NCI-H82 treated with DMSO at 0.1 percent for 48 hours (cell line): ENCODE data around the gene NF2.

Experiments
- DNase-seq: peaks from one replicate; lab custom pipeline; 2025; ENCODE audit not compliant: unreplicated experiment; lab: John Stamatoyannopoulos, UW

The NF2 gene

DNA sequence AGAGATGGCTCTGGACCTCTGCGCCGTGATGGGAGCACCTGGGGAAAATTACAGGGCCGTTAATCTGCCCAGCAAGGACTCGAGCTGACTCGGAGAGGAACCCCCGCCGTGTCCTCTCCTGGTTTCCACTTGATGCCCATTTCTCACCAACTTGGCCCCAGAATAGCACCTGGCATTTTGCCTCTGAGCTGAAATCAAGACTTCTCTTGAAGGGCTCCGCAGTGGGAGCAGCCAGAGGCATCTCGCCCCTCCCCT is 97.4 kb downstream of the NF2 start:
- no peak for DNase-seq

DNA sequence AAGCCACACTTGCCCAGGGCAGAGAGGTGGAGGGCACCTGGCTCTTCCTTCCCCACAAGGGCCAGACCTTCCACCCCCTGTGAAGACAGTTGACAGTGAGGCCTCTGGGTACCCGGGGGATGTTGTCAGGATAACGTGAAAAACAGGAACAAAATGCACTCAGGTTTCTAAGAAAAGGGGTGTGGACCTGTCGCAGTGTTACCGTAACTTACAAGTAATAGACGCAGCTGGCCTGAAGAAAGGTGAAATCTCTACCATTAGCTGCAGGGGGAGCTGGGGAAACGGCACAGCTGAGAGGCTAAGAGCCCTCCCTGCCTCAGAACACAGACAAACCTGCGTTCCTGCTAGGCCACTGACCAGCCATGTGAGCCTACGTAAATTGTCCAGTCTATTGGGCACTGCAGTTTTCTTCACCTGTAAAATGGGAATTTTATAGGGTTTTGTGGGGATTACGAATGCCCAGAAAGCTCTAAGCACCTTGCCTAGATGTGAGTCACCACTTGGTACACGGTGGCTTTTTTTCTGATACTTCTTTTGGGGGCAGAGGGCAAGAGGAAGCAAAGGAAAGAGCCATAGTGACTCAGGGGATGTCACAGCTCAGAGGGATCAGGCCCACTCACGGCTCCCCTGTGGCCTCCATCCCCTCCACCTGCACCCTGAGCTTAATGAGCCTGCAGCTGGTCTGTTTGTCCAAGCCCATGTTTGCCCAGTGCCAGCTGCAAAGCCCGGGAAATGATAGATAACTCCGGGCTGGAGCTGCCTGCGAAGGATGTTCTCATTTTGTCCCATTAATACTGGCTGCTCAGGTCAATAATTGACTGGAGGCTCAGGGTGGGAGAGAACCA is 97.9 kb downstream of the NF2 start:
- no peak for DNase-seq

DNA sequence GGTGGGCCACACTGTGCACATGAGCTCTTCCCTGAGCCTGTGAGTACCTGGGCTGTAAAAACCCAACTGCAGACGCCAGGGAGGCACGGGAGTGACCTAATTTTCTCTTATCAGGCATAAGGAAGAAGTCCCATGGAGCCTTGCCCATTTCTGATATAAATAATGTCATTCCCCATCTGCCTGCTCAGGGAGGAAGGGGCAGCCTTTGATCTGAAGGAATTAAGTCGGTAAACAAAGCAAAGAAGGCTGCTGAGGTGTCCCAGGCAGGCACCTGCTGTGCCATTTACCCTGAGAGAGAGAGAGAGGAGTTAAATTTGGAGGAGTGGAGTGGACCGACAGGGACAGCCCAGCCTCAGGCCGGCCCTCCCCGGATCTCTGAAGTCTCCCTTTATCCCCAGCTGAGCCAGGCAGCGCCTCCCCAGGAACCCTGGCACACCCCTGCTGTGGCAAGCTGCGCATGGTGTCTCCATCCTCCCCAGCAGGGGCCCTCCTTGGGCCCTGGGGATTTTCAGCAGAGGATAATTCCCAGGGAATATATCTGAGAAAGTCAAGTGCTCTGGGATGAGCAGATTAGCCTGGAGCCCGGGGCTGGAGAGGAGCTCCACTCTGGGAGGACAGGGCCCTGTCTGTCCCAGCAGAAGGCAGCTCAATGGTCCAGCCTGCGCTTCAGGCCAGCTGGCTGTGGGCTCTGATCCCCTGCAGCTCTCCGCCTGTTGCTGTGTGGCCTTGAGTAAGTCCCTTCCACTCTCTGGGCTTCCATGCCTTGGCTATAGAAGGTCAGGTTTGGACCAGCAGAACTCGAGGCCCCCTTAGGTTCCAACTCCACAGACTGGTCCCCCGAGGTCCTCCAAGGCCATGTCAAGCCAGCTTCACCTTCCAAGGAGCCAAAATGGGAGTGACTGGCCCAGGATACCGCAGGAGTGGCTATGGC is 98.8 kb downstream of the NF2 start:
- DNase-seq = peak; percentile 67

DNA sequence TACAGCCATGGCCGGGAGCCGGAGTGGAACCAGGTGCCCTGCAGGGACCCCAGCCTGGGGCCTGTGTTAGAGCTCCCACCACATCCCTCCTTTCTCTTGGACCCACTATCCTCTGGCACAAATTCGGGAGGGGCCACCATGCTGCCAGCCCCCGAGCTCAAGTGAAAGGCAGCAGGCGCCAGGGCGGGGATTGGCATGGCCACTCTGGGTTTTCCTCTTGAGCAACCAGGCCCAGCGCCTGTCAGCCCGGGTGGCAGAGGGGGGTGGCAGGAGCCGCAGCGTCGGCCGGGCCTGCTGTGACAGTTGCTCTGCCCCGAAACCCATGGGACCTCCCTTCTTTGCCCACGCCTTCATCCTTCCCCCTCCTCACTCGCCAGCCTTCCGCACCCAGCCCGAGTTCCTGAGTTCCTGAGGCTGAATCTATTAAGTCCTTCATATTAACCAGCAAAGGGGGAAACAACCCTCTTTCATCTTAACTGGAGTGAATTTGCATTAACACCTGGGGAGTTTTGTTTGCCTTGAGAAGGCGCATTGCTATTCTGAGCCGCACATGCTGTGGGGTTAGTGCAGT is 99.6 kb downstream of the NF2 start:
- no peak for DNase-seq

DNA sequence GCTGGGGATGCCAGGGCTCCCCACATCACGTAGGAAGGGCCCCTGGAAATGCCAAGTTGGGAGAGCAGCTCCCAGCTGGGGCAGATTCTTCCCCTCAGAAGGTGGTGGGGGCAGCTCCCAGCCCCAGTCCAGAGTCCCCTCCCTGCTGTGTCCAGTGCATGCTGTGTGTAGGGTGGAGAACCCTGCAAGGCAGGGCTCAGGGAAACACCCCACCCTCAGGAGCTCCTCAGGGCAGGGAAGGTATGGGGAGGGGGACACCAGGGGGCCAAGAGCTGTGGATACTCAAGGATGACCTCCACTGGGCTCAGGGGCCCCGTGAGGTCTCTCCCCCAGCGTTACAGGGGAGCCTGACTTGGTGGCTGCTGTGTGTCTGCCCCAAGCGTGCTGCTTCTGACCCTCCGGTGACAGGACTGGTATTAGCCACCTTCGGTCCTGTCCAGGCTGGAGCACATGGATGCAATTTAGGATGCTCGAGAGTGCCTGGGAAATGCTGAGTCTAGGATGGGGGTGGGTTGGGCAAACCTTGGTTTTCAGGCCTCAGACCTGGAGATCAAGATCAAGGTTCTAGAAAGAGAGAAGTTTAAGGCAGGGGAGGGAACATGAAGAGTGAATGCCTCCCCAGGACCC is 100.2 kb downstream of the NF2 start:
- no peak for DNase-seq

DNA sequence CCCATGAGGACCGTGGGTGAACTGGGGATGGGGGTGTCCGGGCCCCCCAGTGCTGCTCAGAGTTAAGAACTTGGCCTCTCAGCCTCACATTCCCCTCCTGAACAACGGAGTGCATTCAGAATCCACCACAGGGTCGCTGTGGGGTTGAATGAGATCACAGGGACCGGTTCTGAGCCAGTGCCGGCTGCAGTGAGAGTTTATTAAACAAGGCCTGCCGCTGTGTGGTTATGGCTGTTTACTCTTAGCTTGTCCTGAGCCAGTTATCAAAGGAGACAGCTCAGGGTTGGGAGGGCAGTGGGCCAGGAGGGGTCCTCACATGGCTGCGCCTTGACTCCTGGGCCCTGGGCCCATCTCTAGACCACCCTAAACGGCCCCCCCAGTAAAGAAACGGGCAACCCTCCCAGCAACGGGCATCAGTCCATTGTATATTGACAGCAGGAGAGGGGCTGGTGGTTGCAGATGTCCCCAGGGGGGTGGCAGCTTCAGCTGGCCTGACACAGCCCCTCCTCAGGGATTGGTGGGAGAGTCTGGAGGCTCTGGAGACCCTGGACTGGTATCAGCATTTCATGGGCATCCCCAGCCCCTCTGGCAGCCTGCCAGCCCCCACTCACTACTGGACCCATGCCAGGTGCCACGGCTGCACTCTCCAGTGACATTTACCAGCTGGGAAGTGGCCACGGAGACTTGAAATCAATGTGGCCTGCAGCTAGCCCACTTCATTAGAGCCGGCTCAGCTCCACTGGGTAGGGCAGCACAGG is 101.3 kb downstream of the NF2 start:
- no peak for DNase-seq

DNA sequence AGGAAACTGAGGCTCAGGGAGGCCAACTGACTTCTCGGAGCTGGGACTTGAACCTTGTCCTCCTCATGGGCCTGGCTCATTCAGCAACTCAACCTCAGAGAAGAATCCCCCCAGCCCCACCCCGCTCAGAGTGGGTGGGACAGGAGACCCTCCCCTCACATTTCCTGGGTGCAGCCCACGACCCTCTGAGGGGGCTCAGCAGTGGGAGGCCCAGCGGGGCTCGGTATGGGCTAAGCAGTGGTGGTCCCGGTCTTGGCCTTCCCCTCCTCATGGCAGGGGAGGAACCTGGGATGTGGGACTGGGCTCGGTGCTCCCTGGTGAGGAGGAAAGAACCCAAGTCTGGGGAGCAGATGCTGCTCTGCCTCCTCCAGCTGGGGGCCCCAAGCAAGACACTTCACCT is 102.2 kb downstream of the NF2 start:
- no peak for DNase-seq

DNA sequence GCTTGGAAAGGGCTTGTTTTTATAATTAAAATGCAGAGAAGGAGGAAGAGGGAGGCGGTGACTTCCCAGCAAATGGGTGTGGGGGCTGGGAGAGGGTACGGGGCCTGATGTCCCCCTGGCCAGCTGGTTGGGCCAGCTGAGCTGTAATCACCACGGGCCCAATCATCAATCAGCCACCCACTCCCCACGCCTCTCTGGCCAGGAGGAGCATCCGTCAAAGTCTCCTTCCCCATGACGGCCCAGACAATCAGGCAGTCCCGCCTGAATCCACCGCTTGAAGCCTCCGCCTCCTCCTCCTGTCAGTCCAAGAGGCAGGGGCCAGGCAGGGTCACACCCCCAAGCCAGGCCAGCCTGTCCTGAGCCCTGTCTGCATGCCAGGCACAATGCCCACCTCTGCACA is 103.1 kb downstream of the NF2 start:
- DNase-seq = peak; percentile 20

DNA sequence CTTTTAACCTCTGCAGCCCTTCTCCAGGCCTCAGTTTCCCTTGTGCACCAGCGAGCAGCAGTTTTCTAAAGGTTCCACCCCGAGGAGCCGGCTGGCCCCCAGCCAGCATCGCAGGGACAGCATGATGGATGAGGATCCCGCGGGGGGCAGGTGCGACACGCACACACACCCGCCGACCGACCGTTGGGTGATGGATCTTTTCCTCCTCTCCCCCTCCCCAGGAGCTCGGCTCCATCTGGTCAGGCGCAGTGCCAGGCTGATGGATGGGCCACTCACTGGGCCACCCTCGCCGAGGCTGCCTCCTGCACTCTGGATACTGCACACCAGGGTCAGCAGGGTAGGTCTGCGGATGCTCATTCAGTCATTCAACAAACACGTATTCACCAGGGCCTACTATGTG is 103.6 kb downstream of the NF2 start:
- DNase-seq = no peak

DNA sequence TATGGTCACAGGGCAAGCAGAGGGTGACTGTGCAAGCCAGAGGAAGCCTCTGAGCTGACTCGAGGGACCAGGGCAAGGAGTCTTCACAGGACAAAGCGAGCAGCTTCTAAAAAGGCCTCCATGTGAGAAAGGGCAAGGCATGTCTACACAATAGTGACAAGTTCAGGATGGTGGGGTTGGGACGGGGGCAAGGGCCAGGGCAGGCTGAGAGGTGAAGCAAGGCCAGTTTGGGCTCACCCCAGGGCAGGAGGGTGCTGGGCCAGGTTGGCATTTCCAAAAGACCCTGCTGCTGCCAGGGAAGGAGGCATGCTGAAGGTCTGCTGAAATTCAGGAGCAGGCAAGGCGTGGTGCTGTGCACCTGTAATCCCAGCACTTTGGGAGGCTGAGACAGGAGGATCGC is 104.0 kb downstream of the NF2 start:
- no peak for DNase-seq

DNA sequence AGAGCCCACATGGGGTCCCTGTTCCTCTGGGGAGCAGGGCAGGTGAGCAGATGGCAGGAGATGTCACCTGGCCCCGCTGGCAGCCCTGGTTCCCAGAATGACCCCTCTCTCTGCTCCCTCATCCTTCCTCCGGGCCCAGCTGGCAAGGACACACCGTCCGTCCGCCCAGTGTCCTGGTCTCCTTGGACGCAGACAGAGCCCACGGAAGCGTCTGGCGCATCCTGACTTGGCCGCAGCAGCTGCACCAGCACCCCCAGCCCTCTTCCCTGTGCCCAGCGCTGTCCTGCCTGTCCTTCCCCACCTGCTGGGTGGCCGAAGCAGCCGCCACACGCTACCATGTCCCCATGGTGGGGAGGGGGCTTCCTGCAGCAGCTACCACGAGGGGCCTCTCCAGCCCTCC is 106.8 kb downstream of the NF2 start:
- DNase-seq = no peak

DNA sequence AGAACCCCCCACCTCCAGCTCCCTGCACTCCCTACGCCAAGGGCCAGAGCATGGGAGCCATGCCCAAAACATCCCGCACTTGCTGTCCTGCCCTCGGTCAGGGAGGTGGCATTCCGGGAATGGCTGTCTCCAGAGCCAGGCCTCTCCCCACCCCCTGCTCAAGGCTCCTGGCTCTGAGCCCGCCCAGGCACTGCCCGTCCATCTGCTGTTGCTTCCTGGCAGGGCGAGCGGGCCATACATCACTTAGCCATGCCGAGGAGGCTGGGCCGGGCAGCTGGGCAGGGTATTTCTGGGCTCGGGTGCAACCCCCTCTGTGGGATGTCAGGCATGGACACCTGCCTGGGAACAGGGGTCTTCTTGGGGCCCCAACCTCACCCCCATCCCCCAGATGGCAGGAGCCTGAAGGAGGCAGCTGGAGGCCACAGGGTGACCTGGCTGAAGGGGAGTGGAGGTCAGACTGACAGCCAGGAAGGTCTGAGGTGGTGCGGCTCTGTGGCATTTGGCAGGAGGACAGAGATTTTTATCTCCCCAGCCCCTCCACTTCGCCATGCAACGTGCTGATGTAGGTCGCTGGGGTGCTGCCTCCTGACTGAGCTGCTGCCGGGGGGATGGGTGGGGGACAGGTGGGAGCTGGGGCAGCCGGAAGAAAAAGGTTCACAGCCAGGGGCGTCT is 107.6 kb downstream of the NF2 start:
- no peak for DNase-seq

DNA sequence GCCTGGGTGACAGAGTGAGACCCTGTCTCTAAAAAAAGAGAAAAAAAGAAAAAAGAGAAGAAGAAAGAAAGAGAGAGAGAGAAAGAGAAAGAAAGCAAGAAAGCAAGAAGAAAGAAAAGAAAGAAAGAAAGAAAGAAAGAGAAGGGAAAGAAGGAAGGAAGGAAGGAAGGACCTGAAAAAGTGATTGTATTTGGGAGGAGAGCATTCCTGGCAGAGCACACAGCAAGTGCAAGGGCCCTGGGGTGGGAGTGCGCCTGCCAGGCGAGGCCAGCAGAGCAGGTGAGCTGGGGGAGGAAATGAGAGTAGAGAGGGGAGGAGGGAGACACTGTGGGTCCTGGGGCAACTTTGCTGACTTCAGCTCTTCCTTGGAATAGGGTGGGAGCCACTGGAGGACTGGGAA is 108.7 kb downstream of the NF2 start:
- DNase-seq = no peak

DNA sequence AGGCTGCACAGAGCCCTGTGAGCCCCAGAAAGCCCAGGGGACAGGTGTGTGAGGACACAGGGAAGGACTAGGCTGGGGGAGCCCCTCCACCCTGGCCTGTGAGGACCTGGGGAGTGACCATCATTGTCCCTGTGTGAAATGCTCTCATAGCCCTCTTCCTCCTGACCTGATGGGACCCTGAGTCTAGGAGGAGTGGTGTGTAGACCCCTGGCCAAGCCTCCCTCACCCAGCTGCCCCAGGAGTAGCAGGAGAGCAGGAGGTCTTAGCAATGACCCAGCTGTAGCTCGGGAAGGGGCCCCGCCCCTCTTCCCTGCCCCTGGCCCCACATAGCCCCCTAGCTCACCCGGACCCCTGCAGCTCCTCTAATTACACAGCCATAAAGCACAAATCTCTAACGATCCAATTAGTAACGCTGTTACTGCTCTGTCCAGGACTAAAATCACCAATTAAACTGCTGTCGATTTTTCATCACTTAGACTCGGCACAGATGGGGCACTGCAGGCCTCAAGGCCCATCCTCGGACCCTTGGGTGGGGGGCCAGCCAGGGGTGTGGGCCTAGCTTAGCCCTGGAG is 109.8 kb downstream of the NF2 start:
- peak; percentile 81 for DNase-seq

DNA sequence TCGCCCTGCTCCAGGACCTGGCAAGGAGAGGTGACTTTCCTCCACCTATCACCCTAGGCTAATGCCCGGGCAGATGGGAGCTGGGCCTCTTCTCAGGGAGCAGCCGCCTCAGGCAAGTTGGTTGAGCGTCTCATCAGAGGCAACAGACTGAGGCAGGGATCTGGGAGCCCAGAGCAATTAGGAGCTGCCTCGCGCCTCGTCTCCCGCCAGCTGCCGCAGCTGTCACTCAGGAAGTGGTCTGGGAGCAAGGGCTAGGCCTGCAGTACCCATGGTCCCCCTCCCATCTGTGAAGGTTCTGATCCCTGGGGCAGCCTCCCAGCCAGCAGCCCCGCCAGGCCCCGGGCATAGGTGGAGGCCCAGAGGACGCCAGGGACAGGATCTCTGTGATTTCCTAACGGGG is 111.8 kb downstream of the NF2 start:
- peak; percentile 80 for DNase-seq

DNA sequence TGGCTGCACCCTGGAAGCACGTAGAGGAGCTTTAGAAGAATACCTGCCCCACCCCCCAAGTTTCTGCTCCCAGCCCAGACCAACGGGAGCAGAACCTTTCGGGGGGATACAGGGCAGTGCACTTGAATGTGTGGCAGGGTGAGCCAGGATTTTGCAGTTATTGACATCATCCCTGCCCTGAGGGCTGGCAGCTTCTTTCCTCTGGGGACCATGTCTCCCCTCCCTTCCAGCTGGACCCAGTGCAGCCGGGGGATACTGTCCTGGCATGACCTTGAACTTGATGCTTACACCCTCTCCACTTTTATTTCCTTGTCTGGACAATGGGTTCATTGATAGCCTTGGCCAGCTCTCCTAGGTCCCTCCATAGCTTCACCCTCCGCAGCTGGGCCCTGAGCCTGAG is 112.3 kb downstream of the NF2 start:
- DNase-seq = no peak

DNA sequence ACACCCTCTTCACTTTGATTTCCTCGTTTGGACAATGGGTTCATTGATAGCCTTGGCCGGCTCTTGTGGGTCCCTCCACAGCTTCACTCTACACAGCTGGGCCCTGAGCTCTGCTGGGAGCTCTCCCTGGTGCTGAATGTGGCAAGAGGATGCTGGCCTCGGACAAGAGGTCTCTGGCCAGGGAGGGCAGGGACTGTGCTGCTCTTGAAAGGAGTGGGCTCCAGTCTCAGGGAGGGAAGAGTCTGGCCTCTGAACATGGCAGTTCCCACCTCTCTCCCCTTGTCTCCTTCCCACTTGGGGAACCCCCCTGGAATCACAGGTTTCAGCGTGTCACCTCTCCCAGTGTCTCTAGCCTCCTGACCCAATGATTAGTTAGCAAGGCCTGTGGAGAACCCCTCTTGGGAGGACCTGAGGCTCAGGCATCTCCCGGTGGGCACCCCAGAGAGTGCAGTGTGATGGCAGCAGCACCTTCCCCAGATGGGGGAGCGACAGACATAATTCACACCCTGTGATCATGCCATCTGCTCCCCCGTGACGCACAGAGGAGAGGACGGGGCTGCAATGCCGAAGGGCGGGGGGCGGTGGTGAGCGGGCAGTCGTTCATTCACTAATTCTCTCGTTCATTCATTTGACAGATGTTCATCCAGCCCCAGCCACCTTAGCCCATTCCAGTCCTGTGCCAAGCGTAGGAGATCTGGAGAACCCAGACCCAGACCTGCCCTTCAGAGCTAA is 113.5 kb downstream of the NF2 start:
- no peak for DNase-seq

DNA sequence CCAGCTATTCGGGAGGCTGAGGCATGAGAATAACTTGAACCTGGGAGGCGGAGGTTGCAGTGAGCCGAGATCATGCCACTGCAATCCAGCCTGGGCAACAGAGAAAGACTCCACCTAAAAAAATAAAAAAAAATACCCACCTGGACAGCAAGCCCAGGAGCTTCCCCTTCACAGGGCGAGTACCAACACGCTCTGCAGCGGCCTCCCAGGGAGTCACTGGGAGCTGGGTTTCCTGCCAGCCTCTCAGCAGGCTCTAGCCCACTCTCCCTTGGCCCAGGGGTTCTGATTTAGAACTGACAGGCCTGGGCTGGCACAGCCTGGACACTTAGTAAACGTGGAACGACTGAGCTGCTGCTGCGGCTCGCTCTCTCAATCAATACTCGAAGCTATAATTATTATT is 114.4 kb downstream of the NF2 start:
- no peak for DNase-seq
